Measurements from ENCODE around the gene RPL7A. TPM values are rescaled to one million over a fixed set of nuclear protein-coding genes. Genes with fewer than 3 reads are reported as not detected.

The RPL7A gene
- total and polyA plus RNA-seq, 2 donors (not counting 3 experiments of a cell fraction or from before 2014, with no cell fraction given) = 2,112 to 2,329 TPM

DNA sequence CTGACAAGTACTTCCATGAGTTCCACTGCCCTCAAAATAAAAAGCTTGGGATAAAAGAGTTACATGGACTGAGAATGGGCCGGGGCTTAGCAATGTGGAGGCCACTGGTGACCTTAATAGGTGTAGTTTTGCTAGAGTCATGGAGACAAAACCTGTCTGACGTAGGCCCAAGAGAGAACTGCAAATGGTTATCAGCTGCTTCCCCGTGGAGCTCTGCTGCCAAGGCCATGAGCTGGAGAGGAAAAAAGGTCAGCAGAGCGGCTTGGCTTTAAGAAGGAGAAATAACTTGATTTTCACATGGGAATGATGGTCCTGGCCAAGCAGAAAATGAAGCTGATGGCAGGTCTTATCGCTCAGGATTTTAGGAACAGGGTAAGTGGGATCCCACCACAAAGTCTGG is 8.4 kb upstream of the RPL7A start:
- BruUV-seq (replicated peaks) = no TSS peak
- no peaks in the 10 kb centered on the region for H3K9me1 ChIP-seq (replicated peaks; ENCODE audit: control insufficient read depth, extremely low read depth, insufficient read depth, low read length)
- no peak for DNase-seq (ENCODE audit: low read depth, low spot score)
- H3K27ac ChIP-seq (ENCODE audit: insufficient read depth, low read depth, low read length) = no peak overlapping the region
- H3K79me2 ChIP-seq (ENCODE audit: control insufficient read depth, insufficient read depth, low read length) = peaks cover 12% of the 10 kb centered on the region
- dilution Hi-C loops (cut with MboI; ENCODE audit: extremely low pct_ligation_motif_present, low sequenced_read_pairs) (no loop called here), intact Hi-C loops (cut with micrococcal nuclease) (loop anchor here (5.0 kb wide), 1 partner anchor 1003 kb away; no protein-coding TSS in a partner anchor)
- no peak overlapping the region for H3K4me3 ChIP-seq (replicated peaks in 1 of 3; ENCODE audit: insufficient read depth in 1 of 3, low read depth in 1 of 3, low read length in 3 of 3)
- H3K4me2 ChIP-seq (ENCODE audit: insufficient read depth, low read length) = no peak overlapping the region
- ChIA-PET POLR2A (no interaction called here), CTCF (interaction anchor here (1.2 kb wide), 2 partner anchors 10 to 147 kb away, joined by 3 to 4 read pairs; no protein-coding TSS in a partner anchor)
- no peak for TF ChIP-seq POLR2AphosphoS5 (IDR thresholded peaks at IDR 0.05; ENCODE audit: insufficient read depth, low read depth, low read length)
- TF ChIP-seq POLR2A (IDR thresholded peaks at IDR 0.05; ENCODE audit: low read depth, low read length) = no peak
- no peak for TF ChIP-seq EZH2 (IDR thresholded peaks at IDR 0.05; ENCODE audit: borderline replicate concordance, low read depth, low read length, severe bottlenecking)
- no peak for TF ChIP-seq JUN (IDR thresholded peaks at IDR 0.05; ENCODE audit: borderline replicate concordance, insufficient read depth, insufficient read length, low read depth)
- TF ChIP-seq, protein P1, sequence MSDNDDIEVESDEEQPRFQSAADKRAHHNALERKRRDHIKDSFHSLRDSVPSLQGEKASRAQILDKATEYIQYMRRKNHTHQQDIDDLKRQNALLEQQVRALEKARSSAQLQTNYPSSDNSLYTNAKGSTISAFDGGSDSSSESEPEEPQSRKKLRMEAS (IDR thresholded peaks at IDR 0.05; ENCODE audit: insufficient read depth, insufficient read length) = no peak
- TF ChIP-seq GATA2 (IDR thresholded peaks at IDR 0.05; ENCODE audit: insufficient read depth, insufficient read length, low read depth, low read length) = no peak
- H3K9me3 ChIP-seq (replicated peaks; ENCODE audit: control insufficient read depth, insufficient read depth, low read length) = no peaks in the 10 kb centered on the region
- no peaks in the 10 kb centered on the region for H3K27me3 ChIP-seq (ENCODE audit: control insufficient read depth in 2 of 2, insufficient read depth in 2 of 2, low read length in 2 of 2)
- H4K20me1 ChIP-seq (replicated peaks; ENCODE audit: control insufficient read depth, extremely low read depth, insufficient read depth, low read length) = no peaks in the 10 kb centered on the region
- no peak for FAIRE-seq
- no peak overlapping the region for H3K9ac ChIP-seq (replicated peaks; ENCODE audit: extremely low read depth, insufficient read depth, low read length)
- peaks cover 5 to 40% of the 10 kb centered on the region in 2 experiments for H3K36me3 ChIP-seq (ENCODE audit: control insufficient read depth in 2 of 2, extremely low read depth in 1 of 2, insufficient read depth in 2 of 2, low read length in 2 of 2)
- H3K4me1 ChIP-seq (ENCODE audit: control insufficient read depth, extremely low read depth, insufficient read depth, low read length) = peaks cover 6% of the 10 kb centered on the region
- H2AFZ ChIP-seq (ENCODE audit: low read depth, low read length) = no peak overlapping the region

DNA sequence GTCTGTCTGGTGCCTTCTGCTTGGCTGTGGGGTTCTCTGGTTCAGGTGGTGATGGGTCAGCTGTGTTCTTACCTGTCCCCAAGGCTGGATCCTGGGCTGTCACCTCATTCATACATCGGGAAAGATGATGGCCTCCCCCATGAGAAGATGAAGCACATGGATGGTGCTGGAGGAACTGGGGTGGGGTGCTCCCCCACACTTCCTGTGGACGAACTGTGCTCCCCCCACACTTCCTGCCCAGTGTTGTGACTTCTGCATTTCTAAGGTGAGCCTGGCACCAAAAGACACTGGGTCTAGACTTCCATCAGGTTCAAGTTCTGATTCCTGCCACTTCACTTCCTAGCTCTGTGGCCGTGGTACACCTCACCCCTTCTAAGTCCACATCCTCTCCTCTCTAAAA is 7.8 kb upstream of the RPL7A start:
- intact Hi-C loops (cut with micrococcal nuclease) (no loop called here), dilution Hi-C loops (cut with MboI; ENCODE audit: extremely low pct_ligation_motif_present, low sequenced_read_pairs) (no loop called here)
- CTCF ChIA-PET = interaction anchor here (1.2 kb wide), 2 partner anchors 10 to 146 kb away, joined by 3 to 4 read pairs; no protein-coding TSS in a partner anchor
- Histone ChIP-seq H3K4me1 (ENCODE audit: control insufficient read depth, extremely low read depth, insufficient read depth, low read length) (peaks cover 4% of the 10 kb centered on the region), H3K79me2 (ENCODE audit: control insufficient read depth, insufficient read depth, low read length) (peaks cover 6% of the 10 kb centered on the region), H4K20me1 (replicated peaks; ENCODE audit: control insufficient read depth, extremely low read depth, insufficient read depth, low read length) (no peaks in the 10 kb centered on the region), H3K4me3 (replicated peaks in 1 of 3; ENCODE audit: insufficient read depth in 1 of 3, low read depth in 1 of 3, low read length in 3 of 3) (no peak overlapping the region), H3K36me3 (ENCODE audit: control insufficient read depth in 2 of 2, extremely low read depth in 1 of 2, insufficient read depth in 2 of 2, low read length in 2 of 2) (peaks cover 5 to 40% of the 10 kb centered on the region in 2 experiments), H3K9me3 (replicated peaks; ENCODE audit: control insufficient read depth, insufficient read depth, low read length) (no peaks in the 10 kb centered on the region), H3K9ac (replicated peaks; ENCODE audit: extremely low read depth, insufficient read depth, low read length) (no peak overlapping the region), H2AFZ (ENCODE audit: low read depth, low read length) (no peak overlapping the region), H3K27ac (ENCODE audit: insufficient read depth, low read depth, low read length) (no peak overlapping the region), H3K9me1 (replicated peaks; ENCODE audit: control insufficient read depth, extremely low read depth, insufficient read depth, low read length) (no peaks in the 10 kb centered on the region), H3K27me3 (ENCODE audit: control insufficient read depth in 2 of 2, insufficient read depth in 2 of 2, low read length in 2 of 2) (no peaks in the 10 kb centered on the region), H3K4me2 (ENCODE audit: insufficient read depth, low read length) (no peak overlapping the region)
- no peak for FAIRE-seq
- DNase-seq (ENCODE audit: low read depth, low spot score) = no peak
- BruUV-seq (replicated peaks) = no TSS peak
- POLR2A ChIA-PET = no interaction called here
- no peak for TF ChIP-seq MYC (IDR thresholded peaks at IDR 0.05; ENCODE audit: low read depth, low read length)
- no peak for TF ChIP-seq GATA2 (IDR thresholded peaks at IDR 0.05; ENCODE audit: insufficient read depth, insufficient read length, low read depth, low read length)
- TF ChIP-seq FOS (IDR thresholded peaks at IDR 0.05; ENCODE audit: borderline replicate concordance, insufficient read depth, low read length) = no peak
- TF ChIP-seq POLR2A (IDR thresholded peaks at IDR 0.05; ENCODE audit: low read depth, low read length) = no peak
